Heart left ventricle (tissue), 16 donors: ENCODE results near the gene PON1. TPM values are rescaled to one million over a fixed set of nuclear protein-coding genes. Genes with fewer than 3 reads are reported as not detected.

ENCODE experiments used
- ATAC-seq, 4 donors: fragments of 200-7000 bp; cut with Tn5 transposase; one replicate each; pipeline ENCODE4 v1.9.1; 2020 to 2022; ENCODE audit warnings: moderate library complexity in 4 of 4, mild to moderate bottlenecking in 3 of 4, moderate number of reproducible peaks in 1 of 4
- DNase-seq, 5 donors: peaks; one replicate each; pipeline ENCODE4 v3.0.0-alpha.2; 2020
- H3K27ac ChIP-seq, 12 donors: fragments of 200-600 bp; sonication (generic) in 4 of 12; one replicate each; pipeline versions ENCODE4 v1.5.0 to v1.8.0; 2016 to 2022; ENCODE audit warnings: mild to moderate bottlenecking in 2 of 12
- H3K27me3 ChIP-seq, 9 donors: fragments of 200-600 bp; sonication (generic) in 2 of 9; one replicate each; pipeline versions ENCODE4 v1.5.1 to v1.8.0; 2016 to 2022; ENCODE audit warnings: mild to moderate bottlenecking in 3 of 9
- H3K36me3 ChIP-seq, 9 donors: fragments of 200-600 bp; sonication (generic) in 2 of 9; one replicate each; pipeline versions ENCODE4 v1.5.0 to v1.8.0; 2018 to 2022; ENCODE audit warnings: mild to moderate bottlenecking in 2 of 9
- H3K4me1 ChIP-seq, 12 donors: fragments of 200-600 bp; sonication (generic) in 4 of 12; one replicate each; pipeline versions ENCODE4 v1.5.0 to v1.8.0; 2016 to 2022; ENCODE audit warnings: mild to moderate bottlenecking in 3 of 12
- H3K4me3 ChIP-seq, 12 donors: fragments of 200-600 bp; sonication (generic) in 4 of 12; one replicate each; pipeline versions ENCODE4 v1.5.0 to v1.8.0; 2017 to 2022; ENCODE audit warnings: mild to moderate bottlenecking in 9 of 12, moderate library complexity in 4 of 12
- H3K9me3 ChIP-seq, 12 donors: fragments of 200-600 bp; sonication (generic) in 4 of 12; one replicate each; pipeline versions ENCODE4 v1.5.0 to v1.8.0; 2016 to 2022; ENCODE audit warnings: mild to moderate bottlenecking in 1 of 12
- POLR2A ChIP-seq, 2 donors: fragments of 450-650 bp; IDR thresholded peaks; one replicate each; pipeline ENCODE4 v1.6.1; 2017; ENCODE audit warnings: antibody characterized with exemption in 2 of 2, mild to moderate bottlenecking in 2 of 2, moderate library complexity in 2 of 2
- WGBS, 4 donors: extraction: QIAGEN DNeasy Blood & Tissue Kit in 2 of 4; methylation state at CpG; one replicate each; pipeline versions ENCODE4 v1.1.5 to v1.1.7; 2013 to 2018; 5-methylcytosine and 5-hydroxymethylcytosine counted together
- intact Hi-C, 10 donors: fragments of 100-400 bp; cut with DNase I; formaldehyde crosslinking; loops; one replicate each; pipeline versions ENCODE4 v1.11.1 to v1.14.2; 2022
- polyA plus RNA-seq, 2 donors: library from polyadenylated mRNA; stranded (reverse); fragments of 200-250 nt; gene quantifications; one replicate each; pipeline ENCODE4 v1.2.3, GENCODE V29; 2013
- total RNA-seq, 9 donors: library from RNA; depleted of rRNA in 2 of 9; stranded (reverse); fragments of >200 nt in 2 of 9; fragmentation: NEBNext Ultra II Directional in 3 of 9; extraction: Animal tissue kit (Norgen Biotek cat#: 25700) in 3 of 9; gene quantifications; one replicate each; pipeline versions ENCODE4 v1.1.0 to v1.2.4, GENCODE V29; 2016 to 2023
- TF ChIP-seq, protein P1 (sequence below), 12 donors: fragments of 200-600 bp; sonication (generic) in 4 of 12; IDR thresholded peaks; one replicate each; pipeline versions ENCODE4 v1.5.0 to v1.8.0; 2018 to 2022; ENCODE audit warnings: antibody characterized with exemption in 12 of 12, mild to moderate bottlenecking in 5 of 12
- donor health status: ischemic (EF 13 %, LVEDD 7.1; RV severe dilation, severe dysfunction).
- donor health status: healthy with polysubstance abuse.
- donor health status: DM: no; HTN: yes; CAD: no.
- donor health status: DM: no; HTN: no; CAD: no.
- donor health status: ischemic (EF 25% LVEDD 6.9; RV normal size, moderate dysfunction).
- donor health status: ischemic (EF 25% LVEDD 5.7; RV mildly dilated, moderate dysfunction).
- donor health status: healthy.
- donor health status: DM: yes; HTN: yes; CAD: no.
- donor health status: ischemic (EF 35%, LVEDD 5.7; RV mildly dilated, moderate dysfunction).
- donor health status: nonischemic (EF 11% LVEDD 7.7; RV severe dilation, severe dysfunction).
- donor health status: DM: yes; HTN: yes; CAD: no.
- donor health status: PGD.
- donor health status: ischemic (EF 29% LVEDD 5.4; RV normal size, mild dysfunction).
- donor health status: nonischemic (EF 23%, LVEDD 6.1; RV moderate dilation, normal function).

Gene PON1
- total and polyA plus RNA-seq, 11 donors = 0.07 to 0.39 (median 0.32) TPM; not detected in 8

DNA sequence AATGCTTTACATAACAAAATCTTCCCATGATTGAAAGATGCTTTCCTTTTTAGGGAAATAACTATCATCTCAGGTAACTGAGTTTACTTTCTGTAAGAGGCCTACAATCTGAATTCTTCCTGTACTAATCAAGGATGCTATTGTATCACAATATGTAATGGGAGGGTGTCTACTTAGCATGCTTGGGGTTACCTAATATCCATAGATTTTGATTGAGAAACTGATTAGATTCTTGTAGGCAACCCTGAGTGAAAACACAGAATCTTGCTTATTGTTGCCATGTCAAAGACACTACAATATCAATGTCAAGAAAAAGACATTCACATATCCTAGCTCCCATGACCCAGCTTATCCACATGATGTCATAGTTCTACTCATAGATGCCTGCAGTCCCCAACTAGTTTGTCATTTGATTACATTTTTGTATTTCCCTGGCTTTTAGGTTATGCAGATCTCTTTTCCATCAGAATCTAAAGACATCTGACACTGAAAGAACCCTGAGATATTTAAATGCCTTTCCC lies 62.4 kb downstream of the PON1 start:
- Histone ChIP-seq H3K4me3 (no peak overlapping the region), H3K27me3 (no peaks in the 10 kb centered on the region), H3K9me3 (no peaks in the 10 kb centered on the region), H3K27ac (no peak overlapping the region), H3K4me1 (no peaks in the 10 kb centered on the region), H3K36me3 (no peaks in the 10 kb centered on the region)
- no peak for ATAC-seq
- intact Hi-C loops = loop anchor here in 1 of 10 donors (10.0 kb wide), 1 partner anchor 213 kb away; no protein-coding TSS in a partner anchor
- DNase-seq = no peak
- TF ChIP-seq, protein P1, sequence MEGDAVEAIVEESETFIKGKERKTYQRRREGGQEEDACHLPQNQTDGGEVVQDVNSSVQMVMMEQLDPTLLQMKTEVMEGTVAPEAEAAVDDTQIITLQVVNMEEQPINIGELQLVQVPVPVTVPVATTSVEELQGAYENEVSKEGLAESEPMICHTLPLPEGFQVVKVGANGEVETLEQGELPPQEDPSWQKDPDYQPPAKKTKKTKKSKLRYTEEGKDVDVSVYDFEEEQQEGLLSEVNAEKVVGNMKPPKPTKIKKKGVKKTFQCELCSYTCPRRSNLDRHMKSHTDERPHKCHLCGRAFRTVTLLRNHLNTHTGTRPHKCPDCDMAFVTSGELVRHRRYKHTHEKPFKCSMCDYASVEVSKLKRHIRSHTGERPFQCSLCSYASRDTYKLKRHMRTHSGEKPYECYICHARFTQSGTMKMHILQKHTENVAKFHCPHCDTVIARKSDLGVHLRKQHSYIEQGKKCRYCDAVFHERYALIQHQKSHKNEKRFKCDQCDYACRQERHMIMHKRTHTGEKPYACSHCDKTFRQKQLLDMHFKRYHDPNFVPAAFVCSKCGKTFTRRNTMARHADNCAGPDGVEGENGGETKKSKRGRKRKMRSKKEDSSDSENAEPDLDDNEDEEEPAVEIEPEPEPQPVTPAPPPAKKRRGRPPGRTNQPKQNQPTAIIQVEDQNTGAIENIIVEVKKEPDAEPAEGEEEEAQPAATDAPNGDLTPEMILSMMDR (IDR thresholded peaks at IDR 0.05) = no peak
- no peak for TF ChIP-seq POLR2A (IDR thresholded peaks at IDR 0.05)

DNA sequence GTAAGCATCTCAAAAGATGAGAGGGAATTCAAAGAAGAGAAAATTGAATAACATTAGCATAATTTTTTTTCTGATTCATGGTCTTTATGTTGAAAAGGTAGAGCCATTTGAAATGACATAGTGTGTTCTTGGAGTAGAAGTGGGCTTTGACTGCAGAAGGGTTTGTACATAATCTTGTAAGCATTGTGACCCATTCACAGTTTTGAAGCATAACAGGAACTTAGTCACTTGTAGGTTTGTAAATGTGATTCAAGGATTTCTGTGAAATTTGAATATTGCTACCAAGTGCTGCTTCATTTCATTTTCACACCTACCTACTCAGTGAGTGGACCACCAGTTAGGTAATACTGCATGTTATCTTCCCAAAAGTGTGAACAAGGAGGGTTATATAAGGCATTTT lies 68.6 kb downstream of the PON1 start:
- Histone ChIP-seq H3K27me3 (no peaks in the 10 kb centered on the region), H3K27ac (no peak overlapping the region), H3K36me3 (peaks cover 0 to 9% (median 0%) of the 10 kb centered on the region in 9 donors), H3K4me1 (no peaks in the 10 kb centered on the region), H3K4me3 (no peak overlapping the region), H3K9me3 (no peaks in the 10 kb centered on the region)
- TF ChIP-seq, protein P1 (IDR thresholded peaks at IDR 0.05) = no peak
- TF ChIP-seq POLR2A (IDR thresholded peaks at IDR 0.05) = no peak
- intact Hi-C loops = no loop called here
- ATAC-seq = no peak
- no peak for DNase-seq

DNA sequence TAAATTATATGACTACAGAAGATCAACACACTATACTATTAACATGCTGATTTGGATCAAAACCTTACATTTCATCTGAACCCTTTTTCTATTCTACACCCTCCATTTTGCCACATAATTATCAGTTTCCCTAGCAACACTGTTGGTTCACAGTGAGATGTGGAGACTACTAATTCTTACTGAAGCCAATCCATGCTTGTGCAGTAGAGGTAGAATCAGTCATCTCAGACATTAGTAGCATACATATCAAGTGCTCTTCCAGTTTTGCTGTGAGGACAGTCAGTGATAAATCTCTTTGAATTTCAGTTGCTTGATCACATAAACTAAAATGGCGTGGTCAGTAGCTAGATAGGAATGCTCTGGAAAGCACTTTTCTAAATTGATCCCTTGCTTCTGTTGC lies 70.3 kb downstream of the PON1 start:
- no peak for DNase-seq
- H3K27me3 ChIP-seq = no peaks in the 10 kb centered on the region
- WGBS, 4 donors = 88 to 100% (median 98%) methylated on average over 1 of the region's 1 CpG
- TF ChIP-seq, protein P1 (IDR thresholded peaks at IDR 0.05) = no peak
- no peak for TF ChIP-seq POLR2A (IDR thresholded peaks at IDR 0.05)
- H3K36me3 ChIP-seq = peaks cover 0 to 9% (median 0%) of the 10 kb centered on the region in 9 donors
- intact Hi-C loops = no loop called here
- H3K4me1 ChIP-seq = no peaks in the 10 kb centered on the region
- no peak overlapping the region for H3K4me3 ChIP-seq
- H3K9me3 ChIP-seq = no peaks in the 10 kb centered on the region
- ATAC-seq = no peak
- no peak overlapping the region for H3K27ac ChIP-seq

DNA sequence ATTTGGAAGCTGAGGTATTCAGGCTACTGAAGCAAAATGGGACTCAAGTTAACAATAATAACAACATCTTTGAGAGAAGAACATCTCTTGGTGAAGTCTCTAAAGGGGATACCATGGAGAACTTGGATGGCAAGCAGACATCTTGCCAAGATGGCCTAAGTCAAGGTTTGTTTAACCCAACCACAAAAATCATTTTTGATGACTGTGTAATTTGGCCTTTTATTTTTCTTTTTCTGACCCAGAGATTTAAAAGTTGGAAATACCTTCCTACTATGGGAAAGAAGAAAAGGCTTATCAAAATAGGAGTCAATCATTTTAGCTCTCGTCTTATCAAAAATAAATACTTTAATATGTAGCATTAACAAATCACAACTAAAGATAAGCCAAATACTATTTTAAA lies 72.4 kb downstream of the PON1 start:
- H3K36me3 ChIP-seq = peaks cover 0 to 9% (median 0%) of the 10 kb centered on the region in 9 donors
- no peak for TF ChIP-seq POLR2A (IDR thresholded peaks at IDR 0.05)
- TF ChIP-seq, protein P1 (IDR thresholded peaks at IDR 0.05) = no peak
- DNase-seq = no peak
- ATAC-seq = no peak
- H3K4me1 ChIP-seq = peaks cover 0 to 2% (median 0%) of the 10 kb centered on the region in 12 donors
- intact Hi-C loops = no loop called here
- H3K9me3 ChIP-seq = no peaks in the 10 kb centered on the region
- H3K27me3 ChIP-seq = no peaks in the 10 kb centered on the region
- no peak overlapping the region for H3K27ac ChIP-seq
- no peak overlapping the region for H3K4me3 ChIP-seq
- WGBS, 4 donors = 92 to 93% (median 92%) methylated on average over 1 of the region's 1 CpG
